Ishikawa (cell line): ENCODE results near the gene QPRT.

Experiments used
- CEBPB ChIP-seq: IDR thresholded peaks from 2 replicates; pipeline ENCODE4 v1.6.1; 2012
- EGR1 ChIP-seq: IDR thresholded peaks from 2 replicates; pipeline ENCODE4 v1.6.1; 2012
- NFIC ChIP-seq: IDR thresholded peaks from 2 replicates; pipeline ENCODE4 v1.6.1; 2012
- TAF1 ChIP-seq: IDR thresholded peaks from 2 replicates; pipeline ENCODE4 v1.6.1; 2012; ENCODE audit warnings: low read depth, mild to moderate bottlenecking
- TF ChIP-seq, protein P1 (sequence below): IDR thresholded peaks from 2 replicates; pipeline ENCODE4 v1.6.1; 2012

DNA sequence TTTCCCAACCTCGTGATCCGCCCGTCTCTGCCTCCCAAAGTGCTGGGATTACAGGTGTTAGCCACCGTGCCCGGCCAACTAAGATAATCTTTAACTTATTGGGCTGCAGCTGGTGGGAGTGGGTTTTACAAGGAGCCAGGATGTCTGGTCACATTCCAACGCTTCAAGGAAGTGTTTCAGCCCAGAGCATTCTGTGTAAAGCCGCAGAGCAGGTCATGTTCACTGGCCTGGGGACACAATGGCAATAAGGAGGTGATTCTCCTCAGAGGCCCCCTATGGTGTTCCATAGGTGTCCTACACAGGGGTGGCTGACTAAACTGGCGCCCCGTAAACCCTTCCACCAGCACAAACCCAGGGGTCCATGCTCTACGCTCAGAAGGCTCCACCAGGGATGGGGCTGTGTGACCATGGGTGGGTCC, 1.2 kb downstream of the QPRT start:
- TF ChIP-seq, protein P1, sequence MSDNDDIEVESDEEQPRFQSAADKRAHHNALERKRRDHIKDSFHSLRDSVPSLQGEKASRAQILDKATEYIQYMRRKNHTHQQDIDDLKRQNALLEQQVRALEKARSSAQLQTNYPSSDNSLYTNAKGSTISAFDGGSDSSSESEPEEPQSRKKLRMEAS, result no peak; the same call in 1 of the 2 replicates
- TF ChIP-seq CEBPB, result no peak
- TF ChIP-seq NFIC, result no peak
- no peak for TF ChIP-seq EGR1
- no peak for TF ChIP-seq TAF1
